Keratinocyte (primary cell): ENCODE data around the gene SLC25A11. TPM values are rescaled to one million over a fixed set of nuclear protein-coding genes. Genes with fewer than 3 reads are reported as not detected.

ENCODE experiments used
- DNase-seq: peaks from one replicate; pipeline ENCODE4 v3.0.0-alpha.2; 2011; ENCODE audit warnings: low read depth, missing footprints, low spot score
- FAIRE-seq: peaks from 2 replicates; lab custom pipeline; 2011; peaks lifted over from hg19 to GRCh38; lab: Jason Lieb, UNC
- H2AFZ ChIP-seq: 2 replicates; pipeline ENCODE4 v1.6.0; 2012; ENCODE audit warnings: low read length, control low read depth, inconsistent platforms; ENCODE audit not compliant: control insufficient read depth
- H3K27ac ChIP-seq: 2 replicates; pipeline ENCODE4 v1.5.1; 2011; ENCODE audit warnings: low read length; ENCODE audit not compliant: control insufficient read depth, insufficient read depth
- H3K27me3 ChIP-seq: 3 replicates; pipeline ENCODE4 v1.6.0; 2011; ENCODE audit warnings: low read length; ENCODE audit not compliant: control insufficient read depth, insufficient read depth; ENCODE audit errors: extremely low read depth
- H3K36me3 ChIP-seq, 2 experiments: 2 replicates in 1 of 2; 3 replicates in 1 of 2; pipeline ENCODE4 v1.5.1; 2011; ENCODE audit warnings: low read length in 2 of 2, mild to moderate bottlenecking in 1 of 2; ENCODE audit not compliant: control insufficient read depth in 2 of 2, insufficient read depth in 2 of 2; ENCODE audit errors: extremely low read depth in 1 of 2
- H3K4me1 ChIP-seq: 3 replicates; pipeline ENCODE4 v1.5.1; 2011; ENCODE audit warnings: low read length; ENCODE audit not compliant: control insufficient read depth, insufficient read depth; ENCODE audit errors: extremely low read depth
- H3K4me2 ChIP-seq: 3 replicates; pipeline ENCODE4 v1.6.0; 2011; ENCODE audit warnings: low read depth, low read length; ENCODE audit not compliant: control insufficient read depth, insufficient read depth; ENCODE audit errors: extremely low read depth
- H3K4me3 ChIP-seq, 3 experiments: fragments of 200-600 bp in 1 of 3; sonication (generic) in 1 of 3; 2 replicates in 2 of 3; 3 replicates in 1 of 3; pipeline ENCODE4 v1.5.1; 2011 to 2016; ENCODE audit warnings: low read length in 3 of 3, mild to moderate bottlenecking in 3 of 3, control low read depth in 2 of 3, inconsistent platforms in 1 of 3, low read depth in 1 of 3, mixed read lengths in 1 of 3, mixed run types in 1 of 3, moderate library complexity in 1 of 3; ENCODE audit not compliant: control insufficient read depth in 2 of 3, insufficient read depth in 2 of 3; ENCODE audit errors: extremely low read depth in 1 of 3
- H3K79me2 ChIP-seq: 2 replicates; pipeline ENCODE4 v1.6.0; 2012; ENCODE audit warnings: low read length; ENCODE audit not compliant: control insufficient read depth, insufficient read depth
- H3K9ac ChIP-seq: 3 replicates; pipeline ENCODE4 v1.6.0; 2011; ENCODE audit warnings: low read length; ENCODE audit not compliant: control insufficient read depth, insufficient read depth; ENCODE audit errors: extremely low read depth
- H3K9me1 ChIP-seq: 3 replicates; pipeline ENCODE4 v1.6.0; 2011; ENCODE audit warnings: low read length; ENCODE audit not compliant: control insufficient read depth, insufficient read depth; ENCODE audit errors: extremely low read depth
- H3K9me3 ChIP-seq: 2 replicates; pipeline ENCODE4 v1.5.1; 2012; ENCODE audit warnings: low read depth, low read length; ENCODE audit not compliant: control insufficient read depth
- H4K20me1 ChIP-seq: 3 replicates; pipeline ENCODE4 v1.6.0; 2011; ENCODE audit warnings: low read length; ENCODE audit not compliant: control insufficient read depth, insufficient read depth; ENCODE audit errors: extremely low read depth
- CTCF ChIP-seq, 3 experiments: IDR thresholded peaks in 1 of 3; conservative IDR thresholded peaks in 1 of 3; optimal IDR thresholded peaks in 1 of 3; 2 replicates in 2 of 3; 3 replicates in 1 of 3; pipeline versions ENCODE3 to v1.5.1; 2011; ENCODE audit warnings: low read length in 3 of 3, mild to moderate bottlenecking in 3 of 3, moderate library complexity in 2 of 3, control low read depth in 1 of 3, inconsistent platforms in 1 of 3; ENCODE audit not compliant: insufficient read depth in 2 of 3; ENCODE audit errors: extremely low read depth in 1 of 3
- EZH2 ChIP-seq: IDR thresholded peaks from one replicate; pipeline ENCODE4 v1.6.1; 2012; ENCODE audit warnings: inconsistent platforms, mild to moderate bottlenecking, low read length, moderate library complexity
- dilution Hi-C: fragments of 300-500 bp; cut with MboI; formaldehyde crosslinking; loops from one replicate; pipeline ENCODE4 v1.7.0; 2020; ENCODE audit warnings: low sequenced_read_pairs; ENCODE audit not compliant: extremely low pct_ligation_motif_present
- polyA plus RNA-seq, 5 experiments: library from polyadenylated mRNA; depleted of rRNA in 3 of 5; stranded (reverse) in 3 of 5; stranded (forward) in 1 of 5; unstranded in 1 of 5; fragments of >200 nt; gene quantifications; 1 replicate in 1 of 5; 2 replicates in 3 of 5; 3 replicates in 1 of 5; pipeline versions ENCODE4 v1.2.1 to v1.2.3, GENCODE V29; 2011 to 2012; ENCODE audit warnings: missing spikeins in 2 of 5, low read depth in 1 of 5, low replicate concordance in 1 of 5

Gene SLC25A11
- polyA plus RNA-seq, 1 donor (not counting 4 experiments of a cell fraction or from before 2014, with no cell fraction given), result 33.8 TPM

GRCh38 chr17:4903051-4903818, 36.6 kb downstream of the SLC25A11 start, which contains the start of gene CHRNE:
Gene CHRNE, minus strand, starts transcription at chr17:4903098. Its CDS starts 35 bp downstream, at chr17:4903063.
- H2AFZ ChIP-seq, result no peak within 1 kb of the TSS
- H3K79me2 ChIP-seq, result no peaks in the 10 kb centered on the region
- H3K27me3 ChIP-seq, result no peaks in the 10 kb centered on the region
- peaks cover 20% of the 10 kb centered on the region for H3K4me1 ChIP-seq
- DNase-seq (peak; percentile 74), FAIRE-seq (peak; percentile 92)
- peak within 1 kb of the TSS; percentile 33 for H3K9ac ChIP-seq
- no peaks in the 10 kb centered on the region for H3K9me3 ChIP-seq
- H3K9me1 ChIP-seq, result no peaks in the 10 kb centered on the region
- H3K36me3 ChIP-seq, result peaks cover 0 to 4% of the 10 kb centered on the region in 2 experiments
- peak within 1 kb of the TSS; percentile 90 for H3K4me2 ChIP-seq
- peaks cover 5% of the 10 kb centered on the region for H4K20me1 ChIP-seq
- H3K4me3 ChIP-seq, result peak within 1 kb of the TSS in 1 of 3 experiments; percentile 26
- TF ChIP-seq CTCF (optimal IDR thresholded peaks at IDR 0.05 in 1 of 3, IDR thresholded peaks at IDR 0.05 in 1 of 3, conservative IDR thresholded peaks at IDR 0.05 in 1 of 3; ENCODE audit: extremely low read depth in 1 of 3, insufficient read depth in 2 of 3, low read length in 3 of 3) (peak; percentile 79 to 92 (median 87)), EZH2 (no peak)
- H3K27ac ChIP-seq, result peak within 1 kb of the TSS; percentile 26
- dilution Hi-C loops, result no loop called here

GRCh38 chr17:4902540-4902939, 37.3 kb downstream of the SLC25A11 start:
- Histone ChIP-seq H3K9ac (no peak overlapping the region), H3K79me2 (no peaks in the 10 kb centered on the region), H3K36me3 (peaks cover 0 to 4% of the 10 kb centered on the region in 2 experiments), H3K4me2 (no peak overlapping the region), H4K20me1 (peaks cover 5% of the 10 kb centered on the region), H2AFZ (no peak overlapping the region), H3K9me3 (no peaks in the 10 kb centered on the region), H3K27me3 (no peaks in the 10 kb centered on the region), H3K4me1 (peaks cover 16% of the 10 kb centered on the region), H3K9me1 (no peaks in the 10 kb centered on the region), H3K4me3 (no peak overlapping the region), H3K27ac (no peak overlapping the region)
- no peak for TF ChIP-seq EZH2
- no peak for TF ChIP-seq CTCF (optimal IDR thresholded peaks at IDR 0.05 in 1 of 3, IDR thresholded peaks at IDR 0.05 in 1 of 3, conservative IDR thresholded peaks at IDR 0.05 in 1 of 3; ENCODE audit: extremely low read depth in 1 of 3, insufficient read depth in 2 of 3, low read length in 3 of 3)
- dilution Hi-C loops, result no loop called here
- DNase-seq (no peak), FAIRE-seq (no peak)
